Measurements from ENCODE around the gene DIS3L2.
"Not testable (repeated sequence)": the region's sequence is repeated elsewhere in the genome, so short reads cannot be mapped to it uniquely, and the experiment has no call there.

Gene DIS3L2

GRCh38 chr2:232076272-232076671, 114.8 kb downstream of the DIS3L2 start:
- in situ Hi-C loops (cut with HindIII; ENCODE audit: low pct_ligation_motif_present, low pct_unique_long_range_greater_than_20kb, low sequenced_read_pairs): no loop called here

DNA sequence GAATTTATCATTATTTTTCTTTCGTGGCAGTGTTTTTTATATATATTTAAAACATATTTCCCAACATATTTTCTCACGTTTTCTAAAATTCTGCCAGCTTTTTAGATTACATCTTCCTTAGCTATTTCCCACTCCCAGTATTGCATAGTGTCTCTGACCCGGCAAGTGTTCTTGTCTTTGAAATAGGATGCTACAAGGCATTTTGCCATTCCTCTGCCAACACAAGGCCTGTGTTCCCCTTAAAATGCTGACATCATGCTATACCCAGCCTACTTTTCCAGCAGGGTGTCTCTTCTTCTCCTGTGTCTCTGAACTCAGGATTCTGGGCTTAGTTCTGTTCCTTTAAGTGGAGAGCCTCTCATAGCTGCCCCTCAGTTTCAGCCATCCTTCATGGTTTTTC, 115.2 kb downstream of the DIS3L2 start:
- in situ Hi-C loops (cut with HindIII; ENCODE audit: low pct_ligation_motif_present, low pct_unique_long_range_greater_than_20kb, low sequenced_read_pairs): no loop called here
- DNase-seq: no peak

More at GRCh38 chr2:232076272-232076671, 114.8 kb downstream of the DIS3L2 start:
- no peak for DNase-seq

DNA sequence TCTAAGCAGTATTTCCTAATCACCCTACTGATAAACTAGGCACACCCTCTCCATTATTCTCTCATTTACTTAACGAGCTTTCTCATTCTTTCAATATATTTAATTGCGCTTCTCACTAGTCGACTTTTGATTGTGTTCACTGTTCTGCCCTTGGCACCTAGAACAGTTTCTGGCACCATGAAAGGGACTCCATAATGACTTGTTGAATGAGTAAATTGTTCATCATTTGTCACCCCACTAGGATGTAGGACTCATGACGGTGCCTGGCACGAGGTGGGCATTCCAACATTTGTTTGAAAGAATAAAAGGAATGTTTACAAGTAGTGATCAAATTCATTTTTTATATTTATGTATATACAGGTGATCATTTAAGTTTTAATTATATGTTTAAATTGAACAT, 123.7 kb downstream of the DIS3L2 start:
- DNase-seq: no peak
- in situ Hi-C loops (cut with HindIII; ENCODE audit: low pct_ligation_motif_present, low pct_unique_long_range_greater_than_20kb, low sequenced_read_pairs): no loop called here

DNA sequence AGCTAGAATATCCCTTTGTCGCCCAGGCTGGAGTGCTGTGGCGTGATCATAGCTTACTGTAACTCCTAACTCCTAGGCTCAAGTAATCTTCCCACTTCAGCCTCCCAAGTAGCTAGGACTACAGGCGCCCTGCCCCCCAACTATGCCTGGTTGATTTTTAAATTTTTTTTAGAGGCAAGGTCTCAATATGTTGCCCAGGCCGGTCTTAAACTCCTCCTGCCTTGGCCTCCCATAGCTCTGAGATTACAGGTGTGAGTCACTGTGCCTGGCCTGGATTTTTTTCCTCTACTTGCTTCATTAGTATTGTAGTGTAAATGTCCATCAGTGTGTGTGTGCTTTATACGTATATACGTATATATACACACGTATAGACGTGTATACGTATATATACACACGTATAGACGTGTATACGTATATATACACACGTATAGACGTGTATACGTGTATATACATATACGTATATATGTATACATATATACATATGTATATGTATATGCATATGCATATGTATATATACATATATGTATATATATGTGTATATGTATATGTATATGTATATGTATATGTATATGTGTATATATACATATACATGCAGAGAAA, 124.4 kb downstream of the DIS3L2 start:
- peak; percentile 47 for DNase-seq
- in situ Hi-C loops (cut with HindIII; ENCODE audit: low pct_ligation_motif_present, low pct_unique_long_range_greater_than_20kb, low sequenced_read_pairs): no loop called here

- in situ Hi-C loops (cut with HindIII; ENCODE audit: low pct_ligation_motif_present, low pct_unique_long_range_greater_than_20kb, low sequenced_read_pairs): no loop called here
- no peak for DNase-seq
These were observed 127.3 kb downstream of the DIS3L2 start for GRCh38 chr2:232088771-232089170.

- no peak for DNase-seq
- in situ Hi-C loops (cut with HindIII; ENCODE audit: low pct_ligation_motif_present, low pct_unique_long_range_greater_than_20kb, low sequenced_read_pairs): no loop called here
These were observed 132.7 kb downstream of the DIS3L2 start for GRCh38 chr2:232094201-232094600.

DNA sequence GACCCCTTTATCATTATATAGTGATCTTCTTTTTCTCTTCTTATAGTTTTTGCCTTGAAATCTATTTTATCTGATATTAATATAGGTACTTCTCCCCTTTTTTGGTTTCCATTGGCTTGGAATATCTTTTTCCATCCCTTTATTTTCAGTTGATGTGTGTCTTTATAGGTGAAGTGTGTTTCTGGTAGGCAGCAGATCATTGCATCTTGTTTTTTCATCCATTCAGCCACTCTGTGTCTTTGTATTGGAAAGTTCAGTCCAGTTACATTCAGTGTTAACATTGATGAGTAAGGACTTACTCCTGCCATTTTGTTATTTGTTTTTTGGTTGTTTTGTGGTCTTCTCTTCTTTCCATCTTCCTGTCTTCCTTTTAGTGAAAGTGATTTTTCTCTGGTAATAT, 133.4 kb downstream of the DIS3L2 start:
- in situ Hi-C loops (cut with HindIII; ENCODE audit: low pct_ligation_motif_present, low pct_unique_long_range_greater_than_20kb, low sequenced_read_pairs): no loop called here
- no peak for DNase-seq

GRCh38 chr2:232097260-232097659, 135.7 kb downstream of the DIS3L2 start:
- DNase-seq: no peak
- in situ Hi-C loops (cut with HindIII; ENCODE audit: low pct_ligation_motif_present, low pct_unique_long_range_greater_than_20kb, low sequenced_read_pairs): no loop called here

DNA sequence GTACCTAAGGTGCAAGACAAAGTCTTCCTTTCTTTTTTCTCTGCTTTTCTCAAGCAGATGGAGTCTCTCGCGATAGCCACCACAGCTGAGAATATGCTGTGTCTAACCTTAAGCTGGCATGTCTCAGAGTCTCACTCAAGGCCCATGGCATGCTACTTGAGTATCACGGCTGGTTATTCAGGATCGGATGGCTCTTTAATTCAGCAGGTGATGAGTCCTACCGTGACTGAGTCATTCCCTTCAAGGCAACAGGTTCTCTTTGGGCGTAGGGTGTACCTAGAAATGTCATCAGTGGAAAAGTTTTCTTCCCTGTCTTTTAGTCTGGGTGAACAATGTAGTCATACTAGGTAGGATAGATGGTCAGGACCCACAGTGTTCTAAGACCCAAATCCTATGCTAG, 136.2 kb downstream of the DIS3L2 start:
- DNase-seq: no peak
- in situ Hi-C loops (cut with HindIII; ENCODE audit: low pct_ligation_motif_present, low pct_unique_long_range_greater_than_20kb, low sequenced_read_pairs): no loop called here

DNA sequence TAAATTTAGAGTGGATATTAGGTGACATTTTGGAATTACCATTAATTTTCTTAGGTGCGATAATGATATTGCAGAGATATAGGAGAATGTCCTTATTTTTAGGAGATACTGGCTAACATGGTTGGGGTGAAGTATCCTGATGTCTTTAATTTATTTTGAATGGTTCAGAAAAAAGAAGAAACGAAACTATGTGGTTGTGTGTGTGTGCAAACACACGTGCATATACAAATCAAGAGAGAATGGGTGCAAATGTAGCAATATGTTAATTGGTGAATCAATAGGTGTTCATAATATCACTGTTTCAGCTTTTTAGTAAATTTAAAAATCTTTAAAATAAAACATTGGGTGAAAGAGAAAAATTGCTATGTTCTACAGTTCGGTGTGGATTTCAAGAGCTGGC, 140.9 kb downstream of the DIS3L2 start:
- in situ Hi-C loops (cut with HindIII; ENCODE audit: low pct_ligation_motif_present, low pct_unique_long_range_greater_than_20kb, low sequenced_read_pairs): no loop called here
- no peak for DNase-seq

GRCh38 chr2:232103140-232103737, 141.7 kb downstream of the DIS3L2 start:
- in situ Hi-C loops (cut with HindIII; ENCODE audit: low pct_ligation_motif_present, low pct_unique_long_range_greater_than_20kb, low sequenced_read_pairs): no loop called here
- DNase-seq: no peak

DNA sequence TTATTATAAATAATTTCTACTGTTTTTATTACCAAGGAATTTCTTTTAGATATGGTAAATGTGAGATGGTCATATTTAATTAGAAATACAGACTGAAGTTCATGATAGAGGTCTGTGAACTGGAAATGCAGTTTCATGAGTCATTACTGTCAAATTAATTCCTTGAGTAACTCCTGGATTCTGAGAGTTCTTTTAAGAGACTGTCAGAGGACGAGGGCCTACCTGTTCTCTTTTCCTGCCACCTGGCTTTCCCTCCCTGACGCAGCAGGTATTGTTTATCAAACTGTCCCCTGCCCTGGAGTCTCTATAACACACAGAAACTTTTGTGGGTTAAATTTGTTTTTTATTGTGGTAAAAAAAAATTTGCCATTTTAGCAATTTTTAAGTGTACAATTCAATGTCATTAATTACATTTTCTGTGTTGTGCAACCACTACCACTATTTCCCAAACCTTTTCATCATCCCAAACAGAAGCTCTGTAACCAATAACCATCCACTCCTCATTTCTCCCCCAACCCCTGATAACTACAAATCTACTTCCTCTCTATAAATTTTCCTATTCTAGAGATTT, 142.6 kb downstream of the DIS3L2 start:
- in situ Hi-C loops (cut with HindIII; ENCODE audit: low pct_ligation_motif_present, low pct_unique_long_range_greater_than_20kb, low sequenced_read_pairs): no loop called here
- no peak for DNase-seq

GRCh38 chr2:232111551-232111950, 150.0 kb downstream of the DIS3L2 start:
- in situ Hi-C loops (cut with HindIII; ENCODE audit: low pct_ligation_motif_present, low pct_unique_long_range_greater_than_20kb, low sequenced_read_pairs): no loop called here
- no peak for DNase-seq

- in situ Hi-C loops (cut with HindIII; ENCODE audit: low pct_ligation_motif_present, low pct_unique_long_range_greater_than_20kb, low sequenced_read_pairs): no loop called here
- no peak for DNase-seq
These were observed 152.3 kb downstream of the DIS3L2 start for GRCh38 chr2:232113821-232114220.

DNA sequence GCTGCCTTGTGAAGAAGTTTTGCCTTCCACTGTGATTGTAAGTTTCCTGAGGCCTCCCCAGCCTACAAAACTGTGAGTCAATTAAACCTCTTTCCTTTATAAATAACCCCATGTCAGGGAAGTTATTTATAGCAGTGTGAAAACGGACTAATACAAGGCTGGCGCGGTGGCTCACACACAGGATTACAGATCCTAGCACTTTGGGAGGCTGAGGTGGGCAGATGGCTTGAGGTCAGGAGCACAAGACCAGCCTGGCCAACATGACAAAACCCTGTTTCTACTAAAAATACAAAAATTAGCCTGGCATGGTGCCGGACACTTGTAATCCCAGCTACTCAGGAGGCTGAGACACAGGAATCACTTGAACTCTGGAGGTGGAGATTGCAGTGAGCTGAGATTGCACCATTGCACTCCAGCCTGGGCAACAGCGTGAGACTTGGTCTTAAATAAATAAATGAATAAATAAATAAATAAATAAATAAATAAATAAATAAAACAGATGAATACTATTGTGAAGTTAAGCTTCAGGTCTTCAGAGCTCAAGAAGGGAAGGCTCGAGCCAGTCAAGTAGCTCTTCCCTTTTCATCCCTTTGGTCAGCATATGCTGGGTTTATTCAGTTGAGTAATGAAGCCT, 154.3 kb downstream of the DIS3L2 start:
- in situ Hi-C loops (cut with HindIII; ENCODE audit: low pct_ligation_motif_present, low pct_unique_long_range_greater_than_20kb, low sequenced_read_pairs); DNase-seq: not testable (repeated sequence)

DNA sequence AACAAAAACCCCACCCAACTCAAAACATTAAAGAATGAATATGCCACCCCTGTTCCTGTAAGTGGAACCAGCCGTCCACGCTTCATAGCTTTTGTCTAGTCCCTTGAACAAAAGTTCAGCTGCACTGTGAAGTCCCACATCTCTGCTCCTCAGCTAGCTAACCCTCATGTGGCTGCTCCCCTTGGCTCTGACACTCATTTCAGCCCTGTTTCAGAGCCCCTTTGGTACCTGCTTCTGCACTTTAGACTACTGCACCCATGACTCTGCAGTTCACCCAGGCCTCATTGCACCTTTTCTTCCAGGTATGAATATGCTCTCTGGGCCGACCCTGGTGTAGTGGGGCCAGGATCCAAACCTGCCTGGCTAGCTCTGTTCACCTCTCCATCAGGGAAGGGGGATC, 155.3 kb downstream of the DIS3L2 start:
- no peak for DNase-seq
- in situ Hi-C loops (cut with HindIII; ENCODE audit: low pct_ligation_motif_present, low pct_unique_long_range_greater_than_20kb, low sequenced_read_pairs): no loop called here

DNA sequence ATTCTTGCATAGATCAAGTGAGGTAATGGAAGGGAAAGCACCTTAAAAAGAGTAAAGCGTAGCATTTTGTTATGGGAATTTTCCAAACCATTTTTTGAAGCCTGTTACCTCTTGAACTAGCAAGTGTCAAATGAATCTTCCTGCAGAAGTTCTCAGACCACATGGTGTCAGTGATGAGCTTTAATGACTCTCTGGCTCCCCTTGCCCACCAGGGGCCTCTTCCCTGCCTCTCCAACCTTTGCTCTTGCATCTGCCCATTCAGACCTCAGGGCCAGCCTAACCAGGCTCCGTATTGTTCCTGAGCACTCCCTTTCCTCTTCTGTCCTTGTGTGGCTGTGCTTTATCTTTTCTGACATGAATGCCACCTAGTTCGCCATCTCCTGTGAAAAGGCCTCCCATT, 155.9 kb downstream of the DIS3L2 start:
- no peak for DNase-seq
- in situ Hi-C loops (cut with HindIII; ENCODE audit: low pct_ligation_motif_present, low pct_unique_long_range_greater_than_20kb, low sequenced_read_pairs): no loop called here

GRCh38 chr2:232120911-232121310, 159.4 kb downstream of the DIS3L2 start:
- in situ Hi-C loops (cut with HindIII; ENCODE audit: low pct_ligation_motif_present, low pct_unique_long_range_greater_than_20kb, low sequenced_read_pairs): no loop called here
- DNase-seq: no peak

DNA sequence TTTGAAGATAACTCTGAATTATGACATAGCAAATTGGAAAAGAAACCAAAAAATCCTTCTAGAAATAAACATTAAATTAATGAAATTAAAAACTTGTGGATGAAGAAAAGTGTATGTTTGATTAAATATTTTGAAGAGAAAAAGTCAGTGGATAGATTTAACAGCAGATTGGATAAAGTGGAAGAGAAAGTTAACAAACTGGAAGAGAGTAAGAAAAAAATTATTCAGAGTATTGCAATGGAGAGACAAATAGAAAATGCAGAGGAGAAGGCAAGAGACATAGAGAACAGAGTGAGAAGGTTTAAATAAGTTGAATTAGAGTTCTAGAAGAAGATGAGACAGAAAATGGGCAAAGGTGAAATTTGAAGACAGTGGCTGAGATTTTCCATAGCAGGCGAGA, 162.8 kb downstream of the DIS3L2 start:
- in situ Hi-C loops (cut with HindIII; ENCODE audit: low pct_ligation_motif_present, low pct_unique_long_range_greater_than_20kb, low sequenced_read_pairs): no loop called here
- no peak for DNase-seq
